Ovary (tissue), 3 donors: ENCODE data around the gene SLC25A29.

ENCODE experiments used
- EP300 ChIP-seq: sonication (generic); formaldehyde crosslinking; IDR thresholded peaks from one replicate; pipeline ENCODE4 v1.6.1; 2017; ENCODE audit warnings: antibody characterized with exemption
- POLR2A ChIP-seq: fragments of 450-650 bp; IDR thresholded peaks from one replicate; pipeline ENCODE4 v1.6.1; 2017; ENCODE audit warnings: antibody characterized with exemption, mild to moderate bottlenecking, moderate library complexity
- TF ChIP-seq, protein P1 (sequence below), 3 donors: fragments of 450-650 bp in 2 of 3; fragments of 200-600 bp in 1 of 3; IDR thresholded peaks; one replicate each; pipeline versions ENCODE4 v1.5.1 to v1.8.0; 2016 to 2022; ENCODE audit warnings: antibody characterized with exemption in 3 of 3, mild to moderate bottlenecking in 1 of 3
- donor health status: DM: no; HTN: no; CAD: no.

DNA sequence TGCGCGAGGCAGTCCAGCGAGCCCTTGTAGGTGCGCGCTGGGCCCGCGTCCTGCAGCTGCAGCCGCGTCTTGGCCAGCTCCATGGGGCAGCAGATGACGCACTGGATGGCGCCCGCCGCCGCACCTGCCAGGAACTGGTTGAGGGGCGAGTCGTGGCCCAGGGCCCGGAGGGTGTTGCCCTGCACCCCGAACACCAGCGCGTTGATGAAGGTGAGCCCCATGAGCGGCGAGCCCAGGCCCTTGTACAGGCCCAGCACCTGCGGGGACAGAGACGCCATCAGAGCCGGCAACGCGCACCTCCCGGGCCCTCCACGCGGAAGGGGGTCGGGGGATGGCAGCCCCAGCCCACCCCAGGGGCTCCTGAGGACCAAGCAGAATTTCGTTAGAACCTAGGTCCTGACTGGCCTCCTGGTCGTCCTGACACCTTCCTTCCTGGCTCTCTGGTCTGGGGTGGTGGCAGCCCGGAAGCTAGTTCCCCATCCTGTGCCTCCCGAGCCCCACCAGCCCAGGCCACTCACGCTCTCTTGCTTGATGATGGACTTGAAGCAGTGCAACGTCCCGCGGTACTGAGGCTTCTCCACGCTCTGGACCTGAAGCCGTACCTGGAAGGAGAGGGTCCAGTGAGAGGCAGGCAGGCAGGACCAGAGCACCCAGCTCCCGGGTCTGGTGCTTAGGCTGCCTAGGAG is 13.3 kb downstream of the SLC25A29 start:
- TF ChIP-seq, protein P1, sequence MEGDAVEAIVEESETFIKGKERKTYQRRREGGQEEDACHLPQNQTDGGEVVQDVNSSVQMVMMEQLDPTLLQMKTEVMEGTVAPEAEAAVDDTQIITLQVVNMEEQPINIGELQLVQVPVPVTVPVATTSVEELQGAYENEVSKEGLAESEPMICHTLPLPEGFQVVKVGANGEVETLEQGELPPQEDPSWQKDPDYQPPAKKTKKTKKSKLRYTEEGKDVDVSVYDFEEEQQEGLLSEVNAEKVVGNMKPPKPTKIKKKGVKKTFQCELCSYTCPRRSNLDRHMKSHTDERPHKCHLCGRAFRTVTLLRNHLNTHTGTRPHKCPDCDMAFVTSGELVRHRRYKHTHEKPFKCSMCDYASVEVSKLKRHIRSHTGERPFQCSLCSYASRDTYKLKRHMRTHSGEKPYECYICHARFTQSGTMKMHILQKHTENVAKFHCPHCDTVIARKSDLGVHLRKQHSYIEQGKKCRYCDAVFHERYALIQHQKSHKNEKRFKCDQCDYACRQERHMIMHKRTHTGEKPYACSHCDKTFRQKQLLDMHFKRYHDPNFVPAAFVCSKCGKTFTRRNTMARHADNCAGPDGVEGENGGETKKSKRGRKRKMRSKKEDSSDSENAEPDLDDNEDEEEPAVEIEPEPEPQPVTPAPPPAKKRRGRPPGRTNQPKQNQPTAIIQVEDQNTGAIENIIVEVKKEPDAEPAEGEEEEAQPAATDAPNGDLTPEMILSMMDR (IDR thresholded peaks at IDR 0.05), result no peak
- TF ChIP-seq EP300 (no peak), POLR2A (no peak)
